Measurements from ENCODE around the gene DNAJC24. TPM values are rescaled to one million over a fixed set of nuclear protein-coding genes. Genes with fewer than 3 reads are reported as not detected.

Gene DNAJC24
- total RNA-seq, 2 experiments from 2014 or later: 14.2 to 14.6 TPM

GRCh38 chr11:31419138-31419537 is 49.5 kb downstream of the DNAJC24 start:
- peaks cover 4% of the 10 kb centered on the region for H3K36me3 Mint-ChIP-seq (ENCODE audit: low read depth)
- intact Hi-C loops (cut with micrococcal nuclease): no loop called here

DNA sequence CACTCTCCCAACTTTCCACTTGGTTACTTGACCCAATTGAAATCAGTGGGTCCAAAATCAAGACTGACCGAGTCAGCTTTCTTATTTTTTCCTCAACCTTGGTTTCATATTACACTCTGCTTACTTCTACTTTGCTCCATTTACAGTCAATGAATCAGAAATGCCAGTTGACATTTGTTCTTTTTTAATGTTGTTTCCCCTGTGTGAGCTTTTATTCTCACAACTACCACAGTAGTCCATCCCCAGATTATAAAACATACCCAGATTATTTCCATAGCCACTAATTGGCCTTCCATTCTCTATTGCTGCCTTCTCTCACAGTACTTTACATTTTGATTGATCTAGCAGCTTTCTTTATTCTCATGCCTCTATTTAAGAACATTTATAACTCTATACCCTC is 50.0 kb downstream of the DNAJC24 start:
- H3K4me1 Mint-ChIP-seq (ENCODE audit: low read depth): no peaks in the 10 kb centered on the region
- intact Hi-C loops (cut with micrococcal nuclease): no loop called here
- H3K36me3 Mint-ChIP-seq (ENCODE audit: low read depth): peaks cover under 1% of the 10 kb centered on the region
- no peak overlapping the region for H3K27ac Mint-ChIP-seq
- no peaks in the 10 kb centered on the region for H3K9me3 Mint-ChIP-seq
- no peak for DNase-seq
- CTCF ChIA-PET: no interaction called here
- no peak overlapping the region for H3K4me3 Mint-ChIP-seq
- no peaks in the 10 kb centered on the region for H3K27me3 Mint-ChIP-seq (ENCODE audit: low read depth)

More at GRCh38 chr11:31419138-31419537, 49.5 kb downstream of the DNAJC24 start:
- no peak overlapping the region for H3K4me3 Mint-ChIP-seq
- CTCF ChIA-PET: no interaction called here
- no peaks in the 10 kb centered on the region for H3K9me3 Mint-ChIP-seq
- no peak overlapping the region for H3K27ac Mint-ChIP-seq
- no peaks in the 10 kb centered on the region for H3K27me3 Mint-ChIP-seq (ENCODE audit: low read depth)
- no peaks in the 10 kb centered on the region for H3K4me1 Mint-ChIP-seq (ENCODE audit: low read depth)
- no peak for DNase-seq

GRCh38 chr11:31421820-31422219 is 52.2 kb downstream of the DNAJC24 start:
- no peak overlapping the region for H3K27ac Mint-ChIP-seq
- H3K4me1 Mint-ChIP-seq (ENCODE audit: low read depth): no peaks in the 10 kb centered on the region
- intact Hi-C loops (cut with micrococcal nuclease): no loop called here
- H3K9me3 Mint-ChIP-seq: no peaks in the 10 kb centered on the region
- H3K27me3 Mint-ChIP-seq (ENCODE audit: low read depth): no peaks in the 10 kb centered on the region
- no peak for DNase-seq
- no peaks in the 10 kb centered on the region for H3K36me3 Mint-ChIP-seq (ENCODE audit: low read depth)
- no peak overlapping the region for H3K4me3 Mint-ChIP-seq
- CTCF ChIA-PET: no interaction called here

- no peaks in the 10 kb centered on the region for H3K4me1 Mint-ChIP-seq (ENCODE audit: low read depth)
- H3K27ac Mint-ChIP-seq: no peak overlapping the region
- H3K36me3 Mint-ChIP-seq (ENCODE audit: low read depth): no peaks in the 10 kb centered on the region
- no peaks in the 10 kb centered on the region for H3K27me3 Mint-ChIP-seq (ENCODE audit: low read depth)
- H3K4me3 Mint-ChIP-seq: no peak overlapping the region
- no peaks in the 10 kb centered on the region for H3K9me3 Mint-ChIP-seq
- intact Hi-C loops (cut with micrococcal nuclease): no loop called here
- CTCF ChIA-PET: no interaction called here
- no peak for DNase-seq
Measured at GRCh38 chr11:31422703-31423102, 53.0 kb downstream of the DNAJC24 start.

DNA sequence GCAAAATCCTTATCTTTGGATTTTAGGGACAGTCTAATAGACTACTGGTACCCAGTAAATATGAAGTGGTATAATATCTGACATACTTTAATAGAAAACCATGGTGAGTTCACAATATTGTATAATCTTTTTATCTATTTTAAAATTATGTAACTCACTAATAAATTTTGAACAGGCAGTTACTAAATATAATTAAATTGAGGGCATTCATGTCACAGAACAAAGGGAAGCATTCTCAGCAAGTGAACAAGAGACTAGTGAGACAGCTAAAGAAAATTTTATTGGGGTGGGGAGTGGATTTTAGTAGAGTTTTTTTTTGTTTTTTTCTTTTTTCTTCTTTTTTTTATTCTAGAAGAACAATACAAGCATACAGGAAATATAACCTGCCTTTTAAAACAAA is 55.0 kb downstream of the DNAJC24 start:
- DNase-seq: no peak
- Mint-ChIP-seq H3K27me3 (ENCODE audit: low read depth) (no peaks in the 10 kb centered on the region), H3K4me1 (ENCODE audit: low read depth) (no peaks in the 10 kb centered on the region), H3K27ac (no peak overlapping the region), H3K36me3 (ENCODE audit: low read depth) (peaks cover 1% of the 10 kb centered on the region), H3K4me3 (no peak overlapping the region), H3K9me3 (no peaks in the 10 kb centered on the region)
- intact Hi-C loops (cut with micrococcal nuclease): no loop called here
- CTCF ChIA-PET: no interaction called here

DNA sequence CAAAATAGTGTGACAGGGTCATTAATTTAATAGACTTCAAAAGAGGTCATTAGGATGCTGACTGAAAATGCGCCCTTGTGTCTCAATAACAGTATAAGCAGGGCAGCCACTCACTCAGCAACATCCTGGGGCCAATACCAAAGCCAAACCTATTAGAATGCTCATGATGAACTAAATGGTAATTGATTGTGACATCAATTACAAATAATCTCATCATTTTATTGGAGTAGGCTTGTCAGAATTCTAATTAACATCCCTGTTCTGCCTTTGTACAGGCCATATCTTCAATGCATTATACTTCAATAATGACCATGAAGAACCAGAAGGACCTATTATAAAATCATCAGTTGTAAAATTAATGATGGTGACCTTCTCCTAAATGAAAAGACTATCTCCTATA is 64.2 kb downstream of the DNAJC24 start:
- Mint-ChIP-seq H3K36me3 (ENCODE audit: low read depth) (peaks cover 13% of the 10 kb centered on the region), H3K4me3 (no peak overlapping the region), H3K27ac (no peak overlapping the region), H3K9me3 (peaks cover 1% of the 10 kb centered on the region), H3K27me3 (ENCODE audit: low read depth) (no peaks in the 10 kb centered on the region), H3K4me1 (ENCODE audit: low read depth) (peaks cover 7% of the 10 kb centered on the region)
- intact Hi-C loops (cut with micrococcal nuclease): no loop called here
- CTCF ChIA-PET: no interaction called here
- no peak for DNase-seq

- H3K9me3 Mint-ChIP-seq: peaks cover 14% of the 10 kb centered on the region
- H3K36me3 Mint-ChIP-seq (ENCODE audit: low read depth): peaks cover 6% of the 10 kb centered on the region
Measured at GRCh38 chr11:31437742-31438435, 68.2 kb downstream of the DNAJC24 start.

DNA sequence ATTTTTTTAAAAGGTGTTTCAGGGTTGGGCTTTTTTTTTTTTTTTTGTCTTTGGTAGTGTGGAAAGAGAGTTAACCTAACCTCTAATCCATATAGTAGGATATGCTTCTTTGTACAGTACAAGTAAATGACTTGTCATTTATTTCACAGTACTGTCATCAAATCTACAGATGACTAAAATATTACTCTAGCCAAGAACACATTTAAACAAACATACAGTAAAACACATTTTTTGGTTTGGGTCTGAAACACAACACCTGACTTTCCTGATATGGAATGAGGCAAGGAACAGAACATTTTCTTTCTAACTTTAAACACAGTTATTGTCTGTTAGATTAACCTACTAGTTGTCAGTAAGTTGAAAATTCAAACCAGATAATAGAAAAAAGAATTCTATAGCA is 71.6 kb downstream of the DNAJC24 start:
- no peak overlapping the region for H3K27ac Mint-ChIP-seq
- intact Hi-C loops (cut with micrococcal nuclease): no loop called here

More at GRCh38 chr11:31437742-31438435, 68.2 kb downstream of the DNAJC24 start:
- peaks cover 7% of the 10 kb centered on the region for H3K4me1 Mint-ChIP-seq (ENCODE audit: low read depth)
- DNase-seq: no peak
- intact Hi-C loops (cut with micrococcal nuclease): no loop called here
- no peak overlapping the region for H3K27ac Mint-ChIP-seq
- no peaks in the 10 kb centered on the region for H3K27me3 Mint-ChIP-seq (ENCODE audit: low read depth)
- no peak overlapping the region for H3K4me3 Mint-ChIP-seq
- CTCF ChIA-PET: no interaction called here

GRCh38 chr11:31442086-31442485 is 72.4 kb downstream of the DNAJC24 start:
- H3K27me3 Mint-ChIP-seq (ENCODE audit: low read depth): no peaks in the 10 kb centered on the region
- CTCF ChIA-PET: no interaction called here
- no peak overlapping the region for H3K27ac Mint-ChIP-seq
- H3K4me3 Mint-ChIP-seq: no peak overlapping the region
- H3K36me3 Mint-ChIP-seq (ENCODE audit: low read depth): peaks cover 12% of the 10 kb centered on the region
- peaks cover 7% of the 10 kb centered on the region for H3K4me1 Mint-ChIP-seq (ENCODE audit: low read depth)
- peaks cover 14% of the 10 kb centered on the region for H3K9me3 Mint-ChIP-seq
- no peak for DNase-seq
- intact Hi-C loops (cut with micrococcal nuclease): no loop called here

More for the DNA sequence above, 71.6 kb downstream of the DNAJC24 start:
- CTCF ChIA-PET: no interaction called here
- H3K36me3 Mint-ChIP-seq (ENCODE audit: low read depth): peaks cover 8% of the 10 kb centered on the region
- peaks cover 14% of the 10 kb centered on the region for H3K9me3 Mint-ChIP-seq
- H3K4me3 Mint-ChIP-seq: no peak overlapping the region
- peaks cover 7% of the 10 kb centered on the region for H3K4me1 Mint-ChIP-seq (ENCODE audit: low read depth)
- no peaks in the 10 kb centered on the region for H3K27me3 Mint-ChIP-seq (ENCODE audit: low read depth)
- DNase-seq: no peak

GRCh38 chr11:31443802-31444201 is 74.1 kb downstream of the DNAJC24 start:
- no peak for DNase-seq
- Mint-ChIP-seq H3K9me3 (peaks cover 13% of the 10 kb centered on the region), H3K4me3 (no peak overlapping the region), H3K27ac (no peak overlapping the region), H3K27me3 (ENCODE audit: low read depth) (no peaks in the 10 kb centered on the region), H3K4me1 (ENCODE audit: low read depth) (no peaks in the 10 kb centered on the region), H3K36me3 (ENCODE audit: low read depth) (peaks cover 17% of the 10 kb centered on the region)
- CTCF ChIA-PET: interaction anchor here (0.5 kb wide), 1 partner anchor 526 kb away, joined by 3 read pairs; no protein-coding TSS in a partner anchor
- intact Hi-C loops (cut with micrococcal nuclease): no loop called here

DNA sequence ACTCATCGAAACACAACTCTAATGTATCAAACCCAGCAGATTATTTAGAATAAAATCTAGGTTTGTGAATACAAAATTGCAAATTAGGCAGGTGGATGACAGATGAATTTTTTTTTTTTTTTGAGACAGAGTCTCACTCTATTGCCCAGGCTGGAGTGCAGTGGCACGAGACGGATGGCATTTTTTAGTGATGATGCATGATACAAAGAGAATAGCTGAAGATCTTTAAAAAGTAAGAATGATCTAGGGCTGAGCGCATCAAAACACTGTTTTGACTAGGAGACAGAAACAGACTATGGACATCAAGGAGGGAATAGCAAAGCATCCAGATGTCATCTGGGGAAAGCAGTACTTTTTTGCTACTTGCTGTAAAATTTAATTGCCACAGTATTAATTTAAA is 76.0 kb downstream of the DNAJC24 start:
- Mint-ChIP-seq H3K27ac (no peak overlapping the region), H3K27me3 (ENCODE audit: low read depth) (no peaks in the 10 kb centered on the region), H3K4me3 (no peak overlapping the region), H3K36me3 (ENCODE audit: low read depth) (peaks cover 16% of the 10 kb centered on the region), H3K9me3 (peaks cover under 1% of the 10 kb centered on the region), H3K4me1 (ENCODE audit: low read depth) (no peaks in the 10 kb centered on the region)
- no peak for DNase-seq
- intact Hi-C loops (cut with micrococcal nuclease): no loop called here
- CTCF ChIA-PET: no interaction called here

- intact Hi-C loops (cut with micrococcal nuclease): no loop called here
- no peaks in the 10 kb centered on the region for H3K27me3 Mint-ChIP-seq (ENCODE audit: low read depth)
- no peak overlapping the region for H3K4me3 Mint-ChIP-seq
- CTCF ChIA-PET: no interaction called here
- H3K36me3 Mint-ChIP-seq (ENCODE audit: low read depth): peaks cover 23% of the 10 kb centered on the region
- no peak overlapping the region for H3K27ac Mint-ChIP-seq
- no peak for DNase-seq
- H3K4me1 Mint-ChIP-seq (ENCODE audit: low read depth): no peaks in the 10 kb centered on the region
- H3K9me3 Mint-ChIP-seq: no peaks in the 10 kb centered on the region
Measured at GRCh38 chr11:31449040-31449439, 79.4 kb downstream of the DNAJC24 start.

- no peak for DNase-seq
- H3K36me3 Mint-ChIP-seq (ENCODE audit: low read depth): peaks cover 29% of the 10 kb centered on the region
- CTCF ChIA-PET: no interaction called here
- H3K27ac Mint-ChIP-seq: no peak overlapping the region
- no peaks in the 10 kb centered on the region for H3K9me3 Mint-ChIP-seq
- no peaks in the 10 kb centered on the region for H3K4me1 Mint-ChIP-seq (ENCODE audit: low read depth)
- H3K4me3 Mint-ChIP-seq: no peak overlapping the region
- H3K27me3 Mint-ChIP-seq (ENCODE audit: low read depth): no peaks in the 10 kb centered on the region
- intact Hi-C loops (cut with micrococcal nuclease): no loop called here
Measured at GRCh38 chr11:31450841-31451240, 81.2 kb downstream of the DNAJC24 start.
